ENCODE results near the gene DENND2D.

- TF ChIP-seq CTCF (IDR thresholded peaks at IDR 0.05; ENCODE audit: extremely low read depth in 1 of 2, insufficient read depth in 1 of 2, low read depth in 1 of 2, low read length in 2 of 2) (no peak), POLR2A (IDR thresholded peaks at IDR 0.05; ENCODE audit: low read depth, low read length) (no peak), EZH2 (IDR thresholded peaks at IDR 0.05; ENCODE audit: borderline replicate concordance, low read depth, low read length, severe bottlenecking) (no peak), MAX (IDR thresholded peaks at IDR 0.05; ENCODE audit: insufficient read depth, insufficient read length) (no peak), JUN (IDR thresholded peaks at IDR 0.05; ENCODE audit: borderline replicate concordance, insufficient read depth, insufficient read length, low read depth) (no peak), POLR2AphosphoS5 (IDR thresholded peaks at IDR 0.05; ENCODE audit: insufficient read depth, low read depth, low read length) (no peak), MYC (IDR thresholded peaks at IDR 0.05; ENCODE audit: low read depth, low read length) (no peak), FOS (IDR thresholded peaks at IDR 0.05; ENCODE audit: borderline replicate concordance, insufficient read depth, low read length) (no peak), GATA2 (IDR thresholded peaks at IDR 0.05; ENCODE audit: insufficient read depth, insufficient read length, low read depth, low read length) (no peak)
Measured at GRCh38 chr1:111236806-111237205, 36.4 kb upstream of the DENND2D start.

Data from endothelial cell of umbilical vein (primary cell).